ENCODE results near the gene UCKL1.
"Not testable (repeated sequence)": the region's sequence is repeated elsewhere in the genome, so short reads cannot be mapped to it uniquely, and the experiment has no call there.

The UCKL1 gene

GRCh38 chr20:63942969-63943807 lies 13.0 kb downstream of the UCKL1 start:
- DNase-seq (ENCODE audit: low read depth), result no peak

- DNase-seq (ENCODE audit: low read depth), result no peak
Measured at GRCh38 chr20:63942250-63942951, 13.8 kb downstream of the UCKL1 start.

- DNase-seq (ENCODE audit: low read depth), result no peak
Measured at GRCh38 chr20:63941282-63942081, 14.7 kb downstream of the UCKL1 start.

- no peak for DNase-seq (ENCODE audit: low read depth)
Measured at GRCh38 chr20:63940472-63941266, 15.5 kb downstream of the UCKL1 start.

GRCh38 chr20:63940071-63940471 lies 16.1 kb downstream of the UCKL1 start:
- DNase-seq (ENCODE audit: low read depth), result no peak

- no peak for DNase-seq (ENCODE audit: low read depth)
Measured at GRCh38 chr20:63939061-63939935, 16.9 kb downstream of the UCKL1 start.

GRCh38 chr20:63937596-63937995 lies 18.6 kb downstream of the UCKL1 start:
- DNase-seq (ENCODE audit: low read depth), result no peak

GRCh38 chr20:63935447-63935846 lies 20.8 kb downstream of the UCKL1 start:
- DNase-seq (ENCODE audit: low read depth), result no peak

- no peak for DNase-seq (ENCODE audit: low read depth)
Measured at GRCh38 chr20:63934271-63935068, 21.7 kb downstream of the UCKL1 start.

GRCh38 chr20:63933646-63934045 lies 22.6 kb downstream of the UCKL1 start:
- no peak for DNase-seq (ENCODE audit: low read depth)

- DNase-seq (ENCODE audit: low read depth), result no peak
Measured at GRCh38 chr20:63932606-63933160, 23.5 kb downstream of the UCKL1 start.

GRCh38 chr20:63931735-63932134 lies 24.5 kb downstream of the UCKL1 start:
- DNase-seq (ENCODE audit: low read depth), result no peak

- no peak for DNase-seq (ENCODE audit: low read depth)
Measured at GRCh38 chr20:63930971-63931553, 25.2 kb downstream of the UCKL1 start.

GRCh38 chr20:63929473-63929883 lies 26.7 kb downstream of the UCKL1 start:
- DNase-seq (ENCODE audit: low read depth), result not testable (repeated sequence)

- DNase-seq (ENCODE audit: low read depth), result no peak
Measured at GRCh38 chr20:63929071-63929470, 27.1 kb downstream of the UCKL1 start.

GRCh38 chr20:63926298-63926697 lies 29.9 kb downstream of the UCKL1 start:
- no peak for DNase-seq (ENCODE audit: low read depth)

- DNase-seq (ENCODE audit: low read depth), result no peak
Measured at GRCh38 chr20:63924241-63924640, 32.0 kb downstream of the UCKL1 start.

GRCh38 chr20:63923651-63924050 lies 32.6 kb downstream of the UCKL1 start:
- no peak for DNase-seq (ENCODE audit: low read depth)

- DNase-seq (ENCODE audit: low read depth), result no peak
Measured at GRCh38 chr20:63920226-63920625, 36.0 kb downstream of the UCKL1 start.
